Epithelial cell of umbilical artery (primary cell): ENCODE data around the gene GBP2. TPM values are rescaled to one million over a fixed set of nuclear protein-coding genes. Genes with fewer than 3 reads are reported as not detected.

Experiments
- total RNA-seq: library from RNA; depleted of rRNA; stranded (reverse); fragments of >200 nt; gene quantifications from 2 replicates; pipeline ENCODE4 v1.2.3, GENCODE V29; 2014

The GBP2 gene
- 47.4 and 57.6 TPM in 2 replicates for total RNA-seq

GRCh38 chr1:89125913-89126580 is at the start of gene GBP2:
Gene GBP2 (minus strand): TSS chr1:89126114. CDS start chr1:89121966, 4,148 bp downstream.

GRCh38 chr1:89065079-89065868 is 60.6 kb downstream of the GBP2 start, which contains the start of gene GBP1:
Gene GBP1 (minus strand): TSS chr1:89065208. CDS start chr1:89063234, 1,974 bp downstream.

Other genes with a start within 250 kb of the GBP2 start
- 47.1 and 58.1 TPM in 2 replicates for gene GTF2B, start 234.5 kb downstream of the GBP2 start, total RNA-seq
- 21.0 and 27.9 TPM in 2 replicates for gene KYAT3, start 133.5 kb downstream of the GBP2 start, total RNA-seq
- gene RBMXL1, start 133.5 kb downstream of the GBP2 start, total RNA-seq, result 9.4 and 12.9 TPM in 2 replicates
- gene GBP3, start 103.2 kb downstream of the GBP2 start, total RNA-seq, result 7.9 and 8.4 TPM in 2 replicates
- gene GBP1, start 60.9 kb downstream of the GBP2 start, total RNA-seq, result 19.2 and 69.3 TPM in 2 replicates
- not detected in 2 replicates for gene GBP7, start 49.9 kb upstream of the GBP2 start, total RNA-seq
- gene GBP4, start 72.8 kb upstream of the GBP2 start, total RNA-seq, result 3.6 and 13.2 TPM in 2 replicates
- gene GBP5, start 146.7 kb upstream of the GBP2 start, total RNA-seq, result 0.15 and 0.32 TPM in 2 replicates
- not detected in 2 replicates for gene GBP6, start 237.9 kb upstream of the GBP2 start, total RNA-seq